Neural cell (in vitro differentiated cells): ENCODE measurements around the gene PLEKHA8. TPM values are rescaled to one million over a fixed set of nuclear protein-coding genes. Genes with fewer than 3 reads are reported as not detected.

Source experiments
- H2AFZ ChIP-seq: fragments of 200-600, 300-800 bp; sonication (generic), shearing (Covaris generic); 2 replicates; pipeline ENCODE4 v1.6.0; 2014; ENCODE audit warnings: low read depth, mild to moderate bottlenecking, antibody characterized with exemption, low read length, moderate library complexity
- H3F3A ChIP-seq: fragments of 200-600 bp; shearing (Covaris generic); 2 replicates; pipeline ENCODE4 v1.6.1; 2016; ENCODE audit warnings: mild to moderate bottlenecking, moderate library complexity, mixed read lengths, antibody characterized with exemption, low read length; ENCODE audit not compliant: insufficient read depth, poor library complexity, severe bottlenecking
- H3K27ac ChIP-seq: fragments of 200-600, 300-800 bp; sonication (generic), shearing (Covaris generic); 2 replicates; pipeline ENCODE4 v1.5.1; 2014; ENCODE audit warnings: mild to moderate bottlenecking, low read length, moderate library complexity
- H3K27me3 ChIP-seq: fragments of 300-800, 200-600 bp; sonication (generic), shearing (Covaris generic); 2 replicates; pipeline ENCODE4 v1.6.0; 2014; ENCODE audit warnings: mild to moderate bottlenecking, low read depth, low read length, moderate library complexity; ENCODE audit not compliant: insufficient read depth
- H3K36me3 ChIP-seq: fragments of 300-800, 200-600 bp; sonication (generic), shearing (Covaris generic); 2 replicates; pipeline ENCODE4 v1.5.1; 2014; ENCODE audit warnings: mild to moderate bottlenecking, antibody characterized with exemption, low read length, moderate library complexity; ENCODE audit not compliant: insufficient read depth
- H3K4me2 ChIP-seq: fragments of 300-800, 200-600 bp; sonication (generic), shearing (Covaris generic); 2 replicates; pipeline ENCODE4 v1.6.0; 2014; ENCODE audit warnings: mild to moderate bottlenecking, low read length
- H3K4me3 ChIP-seq: fragments of 300-800, 200-600 bp; sonication (generic), shearing (Covaris generic); 2 replicates; pipeline ENCODE4 v1.5.1; 2014; ENCODE audit warnings: mild to moderate bottlenecking, low read length, moderate library complexity
- H3K79me2 ChIP-seq: fragments of 200-600 bp; shearing (Covaris generic); replicated peaks from 2 replicates; pipeline ENCODE4 v1.6.0; 2014; ENCODE audit warnings: mild to moderate bottlenecking, low read length, moderate library complexity; ENCODE audit not compliant: insufficient read depth
- H3K9ac ChIP-seq: fragments of 300-800, 200-600 bp; sonication (generic), shearing (Covaris generic); 2 replicates; pipeline ENCODE4 v1.6.1; 2016; ENCODE audit warnings: mild to moderate bottlenecking, low read length, mixed read lengths
- H3K9me2 ChIP-seq: fragments of 200-600 bp; shearing (Covaris generic); 2 replicates; pipeline ENCODE4 v1.6.1; 2016; ENCODE audit warnings: mild to moderate bottlenecking, low read length, mixed read lengths; ENCODE audit not compliant: insufficient read depth
- H3K9me3 ChIP-seq: fragments of 200-600, 300-800 bp; sonication (generic), shearing (Covaris generic); 2 replicates; pipeline ENCODE4 v1.6.1; 2016; ENCODE audit warnings: mild to moderate bottlenecking, mixed run types, low read length, moderate library complexity, mixed read lengths
- H4K20me1 ChIP-seq: fragments of 200-600 bp; shearing (Covaris generic); 2 replicates; pipeline ENCODE4 v1.6.1; 2016; ENCODE audit warnings: mild to moderate bottlenecking, mixed run types; ENCODE audit not compliant: insufficient read depth
- EP300 ChIP-seq: fragments of 450-650 bp; conservative IDR thresholded peaks from 2 replicates; pipeline ENCODE4 v1.6.1; 2014; ENCODE audit warnings: antibody characterized with exemption, mild to moderate bottlenecking, moderate library complexity; ENCODE audit not compliant: poor library complexity, severe bottlenecking
- EZH2 ChIP-seq: fragments of 200-600, 300-800 bp; shearing (Covaris generic), sonication (generic); IDR thresholded peaks from 2 replicates; pipeline ENCODE4 v1.6.1; 2014; ENCODE audit warnings: antibody characterized with exemption, low read length, borderline replicate concordance, mild to moderate bottlenecking; ENCODE audit not compliant: insufficient read depth, poor library complexity, severe bottlenecking
- MXI1 ChIP-seq: fragments of 450-650 bp; conservative IDR thresholded peaks from 2 replicates; pipeline ENCODE4 v1.6.1; 2014; ENCODE audit warnings: antibody characterized with exemption, mild to moderate bottlenecking; ENCODE audit not compliant: poor library complexity, severe bottlenecking
- POLR2AphosphoS5 ChIP-seq: IDR thresholded peaks from 2 replicates; pipeline ENCODE4 v1.6.1; 2012
- RAD21 ChIP-seq: fragments of 450-650 bp; conservative IDR thresholded peaks from 2 replicates; pipeline ENCODE4 v1.6.1; 2014; ENCODE audit warnings: antibody characterized with exemption, mild to moderate bottlenecking, moderate library complexity
- REST ChIP-seq: IDR thresholded peaks from 2 replicates; pipeline ENCODE4 v1.6.1; 2012; ENCODE audit warnings: borderline replicate concordance
- SMC3 ChIP-seq: fragments of 450-650 bp; conservative IDR thresholded peaks from 2 replicates; pipeline ENCODE4 v1.6.1; 2014; ENCODE audit warnings: antibody characterized with exemption, mild to moderate bottlenecking, moderate library complexity; ENCODE audit not compliant: poor library complexity
- TAF1 ChIP-seq: IDR thresholded peaks from 2 replicates; pipeline ENCODE4 v1.6.1; 2012; ENCODE audit warnings: low read depth
- polyA plus RNA-seq: library from polyadenylated mRNA; depleted of rRNA; stranded (reverse); fragments of >200 nt; gene quantifications from 2 replicates; pipeline ENCODE4 v1.2.3, GENCODE V29; 2014
- TF ChIP-seq, protein P1 (sequence below): fragments of 450-650 bp; IDR thresholded peaks from 2 replicates; pipeline ENCODE4 v1.5.1; 2014; ENCODE audit warnings: antibody characterized with exemption, mild to moderate bottlenecking, moderate library complexity; ENCODE audit not compliant: poor library complexity, severe bottlenecking

The PLEKHA8 gene
- polyA plus RNA-seq, 1 donor from 2014 or later, result 43.1 TPM

GRCh38 chr7:30048582-30048981 is 20.4 kb downstream of the PLEKHA8 start:
- Histone ChIP-seq H3K27ac (no peak overlapping the region), H3K36me3 (peaks cover 24% of the 10 kb centered on the region), H4K20me1 (no peaks in the 10 kb centered on the region), H2AFZ (no peak overlapping the region), H3K9me3 (no peaks in the 10 kb centered on the region), H3K4me2 (no peak overlapping the region), H3K4me3 (no peak overlapping the region), H3K79me2 (no peaks in the 10 kb centered on the region), H3K9me2 (no peaks in the 10 kb centered on the region), H3K9ac (no peak overlapping the region), H3F3A (no peaks in the 10 kb centered on the region), H3K27me3 (no peaks in the 10 kb centered on the region)
- TF ChIP-seq, protein P1, sequence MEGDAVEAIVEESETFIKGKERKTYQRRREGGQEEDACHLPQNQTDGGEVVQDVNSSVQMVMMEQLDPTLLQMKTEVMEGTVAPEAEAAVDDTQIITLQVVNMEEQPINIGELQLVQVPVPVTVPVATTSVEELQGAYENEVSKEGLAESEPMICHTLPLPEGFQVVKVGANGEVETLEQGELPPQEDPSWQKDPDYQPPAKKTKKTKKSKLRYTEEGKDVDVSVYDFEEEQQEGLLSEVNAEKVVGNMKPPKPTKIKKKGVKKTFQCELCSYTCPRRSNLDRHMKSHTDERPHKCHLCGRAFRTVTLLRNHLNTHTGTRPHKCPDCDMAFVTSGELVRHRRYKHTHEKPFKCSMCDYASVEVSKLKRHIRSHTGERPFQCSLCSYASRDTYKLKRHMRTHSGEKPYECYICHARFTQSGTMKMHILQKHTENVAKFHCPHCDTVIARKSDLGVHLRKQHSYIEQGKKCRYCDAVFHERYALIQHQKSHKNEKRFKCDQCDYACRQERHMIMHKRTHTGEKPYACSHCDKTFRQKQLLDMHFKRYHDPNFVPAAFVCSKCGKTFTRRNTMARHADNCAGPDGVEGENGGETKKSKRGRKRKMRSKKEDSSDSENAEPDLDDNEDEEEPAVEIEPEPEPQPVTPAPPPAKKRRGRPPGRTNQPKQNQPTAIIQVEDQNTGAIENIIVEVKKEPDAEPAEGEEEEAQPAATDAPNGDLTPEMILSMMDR, result no peak
- TF ChIP-seq MXI1, result no peak
- no peak for TF ChIP-seq POLR2AphosphoS5
- no peak for TF ChIP-seq REST
- no peak for TF ChIP-seq EZH2
- TF ChIP-seq TAF1, result no peak
- TF ChIP-seq SMC3, result no peak
- TF ChIP-seq RAD21, result no peak
- no peak for TF ChIP-seq EP300

GRCh38 chr7:30049173-30049572 is 21.0 kb downstream of the PLEKHA8 start:
- Histone ChIP-seq H2AFZ (no peak overlapping the region), H3K79me2 (no peaks in the 10 kb centered on the region), H3K9me2 (no peaks in the 10 kb centered on the region), H3K4me2 (no peak overlapping the region), H4K20me1 (no peaks in the 10 kb centered on the region), H3K9ac (no peak overlapping the region), H3F3A (no peaks in the 10 kb centered on the region), H3K9me3 (no peaks in the 10 kb centered on the region), H3K4me3 (no peak overlapping the region), H3K36me3 (peaks cover 24% of the 10 kb centered on the region), H3K27me3 (no peaks in the 10 kb centered on the region), H3K27ac (no peak overlapping the region)
- TF ChIP-seq POLR2AphosphoS5 (no peak), MXI1 (no peak), RAD21 (no peak), SMC3 (no peak), EP300 (no peak), EZH2 (no peak), TAF1 (no peak), REST (no peak)
- TF ChIP-seq, protein P1, result no peak
